ENCODE results near the gene CCNC.
A peak's percentile ranks its signal among the peaks of the same experiment; 100 is the strongest.

CCNC gene, protein sequence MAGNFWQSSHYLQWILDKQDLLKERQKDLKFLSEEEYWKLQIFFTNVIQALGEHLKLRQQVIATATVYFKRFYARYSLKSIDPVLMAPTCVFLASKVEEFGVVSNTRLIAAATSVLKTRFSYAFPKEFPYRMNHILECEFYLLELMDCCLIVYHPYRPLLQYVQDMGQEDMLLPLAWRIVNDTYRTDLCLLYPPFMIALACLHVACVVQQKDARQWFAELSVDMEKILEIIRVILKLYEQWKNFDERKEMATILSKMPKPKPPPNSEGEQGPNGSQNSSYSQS

DNA sequence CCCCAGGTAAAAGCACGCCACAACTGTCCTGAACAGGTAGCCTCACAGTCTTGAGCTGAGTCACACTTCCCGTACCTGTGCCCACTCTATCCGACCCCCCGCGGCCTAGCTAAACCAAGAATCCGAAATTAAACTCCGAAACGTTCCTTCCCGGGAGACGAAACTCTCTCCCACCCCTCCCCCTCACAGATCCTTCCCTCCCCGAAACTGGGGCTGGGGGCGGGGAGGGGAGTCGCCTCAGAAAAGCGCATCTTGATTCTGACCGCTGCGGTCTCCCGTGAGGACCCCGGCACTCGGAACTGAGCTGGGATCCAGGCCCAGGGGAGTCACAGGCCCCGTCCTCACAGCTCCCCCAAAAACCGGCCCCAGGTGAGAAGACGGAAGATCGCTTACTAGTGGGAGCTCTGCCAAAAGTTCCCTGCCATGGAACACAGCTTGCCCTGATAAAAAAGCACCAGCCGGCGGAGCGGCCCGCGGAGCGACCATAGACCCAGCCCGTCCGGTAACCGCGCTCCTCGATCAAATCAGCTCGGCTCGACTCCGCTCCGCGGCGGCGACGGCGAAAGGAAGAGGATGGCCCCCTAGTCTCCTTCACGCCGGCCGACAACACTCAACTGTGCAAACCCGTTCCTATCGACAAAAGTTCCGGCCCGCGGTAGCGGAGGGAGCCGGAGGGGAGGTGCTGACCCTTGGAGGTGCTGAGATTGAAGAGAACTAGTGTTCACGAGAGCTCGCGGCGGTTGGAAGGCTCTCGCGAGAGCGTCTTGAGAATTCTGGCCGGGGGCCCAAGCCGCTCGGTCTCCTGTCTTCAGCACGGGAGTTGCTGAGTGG, at the start of gene CCNC:
Gene CCNC (minus strand): TSS at position 558 of the 831 bp plus-strand sequence. CDS start 133 bp downstream, at position 425.
- H3K27ac ChIP-seq: peak within 1 kb of the TSS; percentile 88
- peak; percentile 86 for DNase-seq (ENCODE audit: low read depth, low spot score)

DNA sequence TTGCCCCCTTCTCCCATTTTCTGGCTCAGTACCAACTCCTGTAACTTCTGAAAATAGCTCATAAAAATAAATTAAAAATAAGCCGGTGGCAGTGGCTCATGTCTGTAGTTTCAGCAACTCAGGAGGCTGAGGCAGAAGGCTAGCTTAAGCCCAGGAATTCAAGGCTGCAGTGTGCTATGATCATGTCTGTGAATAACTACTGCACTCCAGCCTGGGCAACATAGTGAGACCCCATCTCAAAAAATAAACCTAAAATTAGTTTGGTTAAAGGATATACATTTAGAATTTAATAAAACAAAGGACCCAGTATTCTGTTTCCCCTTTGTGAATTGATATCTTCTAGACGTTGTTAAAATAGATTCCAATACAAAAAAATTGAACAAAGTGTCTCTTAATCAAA, 48.7 kb upstream of the CCNC start:
- H3K27ac ChIP-seq: no peak overlapping the region
- DNase-seq (ENCODE audit: low read depth, low spot score): no peak

DNA sequence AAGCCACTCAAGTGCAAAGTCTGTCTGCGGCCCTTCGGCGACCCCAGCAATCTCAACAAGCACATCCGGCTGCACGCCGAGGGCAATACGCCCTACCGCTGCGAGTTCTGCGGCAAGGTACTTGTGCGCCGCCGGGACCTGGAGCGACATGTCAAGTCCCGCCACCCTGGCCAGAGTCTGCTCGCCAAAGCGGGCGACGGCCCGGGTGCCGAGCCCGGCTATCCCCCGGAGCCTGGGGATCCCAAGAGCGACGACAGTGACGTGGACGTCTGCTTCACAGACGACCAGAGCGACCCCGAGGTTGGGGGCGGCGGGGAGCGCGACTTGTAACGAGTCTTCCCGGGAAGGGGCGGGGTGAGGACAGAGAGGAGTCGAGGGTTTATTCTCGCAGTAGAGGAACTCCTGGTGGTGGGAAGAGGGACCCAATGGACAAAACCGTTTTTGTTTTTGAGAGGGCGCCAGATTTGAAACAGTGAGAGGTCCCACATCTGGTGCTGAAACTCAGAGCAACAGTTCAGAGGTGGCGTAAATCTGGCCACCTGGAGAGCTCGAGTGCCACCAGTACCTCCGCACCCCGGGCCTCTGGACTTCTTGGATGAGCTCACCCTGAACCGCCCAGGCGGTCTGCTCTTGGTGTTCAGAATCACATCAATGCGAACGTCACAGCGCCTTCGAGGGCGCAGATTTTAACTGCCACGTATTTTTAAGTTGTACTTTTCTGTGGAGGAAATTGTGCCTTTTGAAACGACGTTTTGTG, 46.1 kb upstream of the CCNC start:
- no peak overlapping the region for H3K27ac ChIP-seq
- no peak for DNase-seq (ENCODE audit: low read depth, low spot score)

DNA sequence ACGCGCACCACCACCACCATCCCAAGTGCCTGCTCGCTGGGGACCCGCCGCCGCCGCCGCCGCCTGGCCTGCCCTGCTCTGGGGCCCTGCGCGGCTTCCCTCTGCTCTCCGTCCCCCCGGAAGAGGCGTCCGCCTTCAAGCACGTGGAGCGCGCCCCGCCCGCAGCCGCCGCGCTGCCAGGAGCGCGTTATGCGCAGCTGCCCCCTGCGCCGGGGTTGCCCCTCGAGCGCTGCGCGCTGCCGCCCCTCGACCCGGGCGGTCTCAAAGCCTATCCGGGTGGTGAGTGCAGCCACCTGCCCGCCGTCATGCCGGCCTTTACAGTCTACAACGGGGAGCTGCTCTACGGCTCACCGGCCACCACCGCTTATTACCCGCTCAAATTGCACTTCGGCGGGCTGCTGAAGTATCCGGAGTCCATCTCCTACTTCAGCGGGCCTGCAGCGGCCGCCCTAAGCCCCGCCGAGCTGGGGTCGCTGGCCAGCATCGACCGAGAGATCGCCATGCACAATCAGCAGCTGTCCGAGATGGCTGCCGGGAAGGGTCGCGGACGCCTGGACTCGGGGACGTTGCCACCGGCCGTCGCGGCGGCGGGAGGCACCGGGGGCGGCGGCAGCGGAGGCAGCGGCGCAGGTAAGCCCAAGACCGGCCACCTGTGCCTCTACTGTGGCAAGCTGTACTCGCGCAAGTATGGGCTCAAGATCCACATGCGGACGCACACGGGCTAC, 45.4 kb upstream of the CCNC start:
- no peak overlapping the region for H3K27ac ChIP-seq
- DNase-seq (ENCODE audit: low read depth, low spot score): no peak

DNA sequence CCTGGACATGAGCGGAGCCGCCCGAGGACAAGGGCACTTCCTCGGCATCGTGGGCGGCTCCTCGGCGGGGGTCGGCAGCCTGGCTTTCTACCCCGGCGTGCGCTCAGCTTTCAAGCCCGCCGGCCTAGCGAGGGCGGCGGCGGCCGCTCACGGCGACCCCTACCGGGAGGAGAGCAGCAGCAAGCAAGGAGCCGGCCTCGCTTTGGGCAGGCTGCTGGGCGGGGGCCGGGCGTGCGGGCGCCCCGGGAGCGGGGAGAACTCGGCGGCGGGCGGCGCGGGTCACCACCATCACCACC, 44.9 kb upstream of the CCNC start:
- H3K27ac ChIP-seq: no peak overlapping the region
- no peak for DNase-seq (ENCODE audit: low read depth, low spot score)

DNA sequence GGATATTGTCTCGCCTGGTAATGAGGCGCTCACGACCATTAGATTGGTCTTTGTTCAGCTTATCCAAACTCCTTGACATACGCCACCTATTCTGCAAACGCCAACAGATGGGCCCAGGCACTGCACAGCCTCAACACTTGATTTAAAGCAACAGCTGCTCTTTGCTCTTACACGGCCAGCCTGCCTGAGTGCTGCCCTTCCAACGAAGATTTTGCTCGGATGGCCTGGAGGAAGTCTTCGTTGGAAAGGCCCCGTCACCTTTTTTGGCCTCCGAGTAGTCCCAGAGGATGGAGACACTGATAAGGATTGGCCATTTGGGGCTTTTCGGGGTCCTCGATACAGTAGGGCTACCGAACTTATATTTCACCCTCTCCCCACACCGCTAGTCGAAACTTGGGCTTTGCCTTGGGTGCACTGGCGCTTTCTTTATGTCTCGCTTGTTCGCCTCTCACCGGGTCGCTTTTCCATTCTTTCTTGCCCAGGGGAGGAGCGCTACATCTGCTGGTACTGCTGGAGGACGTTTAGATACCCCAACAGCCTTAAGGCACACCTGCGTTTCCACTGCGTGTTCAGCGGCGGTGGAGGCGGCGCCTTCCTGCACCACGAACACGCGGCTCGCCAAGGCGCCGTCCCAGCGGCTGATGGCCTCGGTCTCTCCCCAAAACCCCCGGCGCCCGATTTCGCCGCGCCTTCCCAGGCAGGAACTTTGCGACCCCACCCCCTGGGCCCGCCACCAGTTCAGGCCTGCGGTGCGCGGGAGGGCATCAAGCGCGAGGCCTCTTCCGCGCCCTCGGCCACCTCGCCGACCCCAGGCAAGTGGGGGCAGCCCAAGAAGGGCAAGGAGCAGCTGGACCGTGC, 44.3 kb upstream of the CCNC start:
- DNase-seq (ENCODE audit: low read depth, low spot score): no peak
- H3K27ac ChIP-seq: no peak overlapping the region

DNA sequence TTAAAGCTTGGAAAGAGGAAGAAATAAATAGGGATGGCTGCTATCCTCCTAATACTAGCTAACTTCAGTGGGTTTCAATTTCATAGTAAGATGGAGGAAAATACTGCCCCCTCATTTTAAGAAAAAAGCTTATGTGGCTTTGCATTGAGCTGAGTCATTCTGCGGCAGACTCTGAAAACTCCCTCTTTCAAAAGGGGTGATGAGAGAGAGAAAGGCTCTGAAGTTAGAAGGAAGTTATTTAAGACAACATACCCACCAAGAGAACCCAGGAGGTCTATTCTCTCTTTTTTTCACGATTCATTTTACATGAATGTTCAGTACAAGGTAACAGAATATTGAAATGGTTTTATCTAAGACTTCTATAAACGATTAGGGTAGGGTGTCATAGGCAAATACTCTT, 42.7 kb upstream of the CCNC start:
- no peak for DNase-seq (ENCODE audit: low read depth, low spot score)
- H3K27ac ChIP-seq: no peak overlapping the region

DNA sequence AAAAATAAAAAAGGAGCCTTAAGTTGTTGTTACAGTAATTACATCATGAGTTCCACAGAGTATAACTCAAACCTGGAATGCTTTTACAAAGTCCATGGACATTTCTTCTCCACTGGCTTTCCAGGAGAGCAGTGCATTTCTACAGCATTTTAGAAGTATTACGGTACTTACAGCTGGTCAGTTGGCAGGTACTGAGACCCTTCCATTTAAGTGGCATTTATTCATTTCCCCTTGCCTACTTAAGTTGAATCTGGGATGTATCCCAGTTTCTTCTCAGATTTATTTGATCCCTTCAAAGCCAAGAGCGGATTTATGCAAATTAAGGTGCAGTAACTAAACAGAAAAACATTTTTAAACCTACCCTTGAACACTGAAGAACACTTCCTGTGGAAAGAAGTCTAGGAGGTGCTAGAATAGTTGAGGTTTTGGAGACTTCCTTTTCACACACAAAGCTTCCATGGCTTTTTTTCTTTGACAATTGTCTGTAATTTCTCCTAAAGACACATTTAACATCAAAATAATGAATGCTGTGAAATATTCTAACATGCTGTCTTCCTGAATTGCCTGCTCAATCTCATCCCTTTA, 41.5 kb upstream of the CCNC start:
- DNase-seq (ENCODE audit: low read depth, low spot score): no peak
- H3K27ac ChIP-seq: no peak overlapping the region

DNA sequence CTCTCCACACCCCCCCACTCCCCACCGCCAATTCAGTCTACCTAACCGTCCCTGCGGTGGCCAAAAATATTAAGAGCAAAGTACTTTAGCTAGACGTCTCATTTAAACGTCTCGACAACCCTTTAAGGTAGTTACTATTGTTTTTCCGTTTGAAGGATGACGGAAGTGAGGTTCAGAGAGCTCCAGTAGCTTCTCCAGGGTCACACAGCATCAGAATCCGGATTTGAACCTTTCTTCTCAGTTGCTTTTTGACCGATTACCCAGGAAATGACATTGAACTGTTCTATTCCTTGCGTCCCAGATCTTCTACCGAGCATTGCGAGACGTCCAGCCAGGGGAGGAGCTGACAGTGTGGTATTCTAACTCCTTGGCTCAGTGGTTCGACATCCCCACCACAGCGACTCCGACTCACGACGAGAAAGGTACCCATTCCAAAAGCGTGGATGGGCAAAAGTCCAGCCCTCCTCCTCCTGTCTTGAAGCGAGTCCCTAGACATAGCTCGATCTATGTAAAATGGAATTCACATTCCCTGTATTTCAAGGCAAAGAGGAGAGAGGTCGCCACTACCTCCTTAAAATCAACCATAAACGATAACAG, 40.5 kb upstream of the CCNC start:
- DNase-seq (ENCODE audit: low read depth, low spot score): no peak

DNA sequence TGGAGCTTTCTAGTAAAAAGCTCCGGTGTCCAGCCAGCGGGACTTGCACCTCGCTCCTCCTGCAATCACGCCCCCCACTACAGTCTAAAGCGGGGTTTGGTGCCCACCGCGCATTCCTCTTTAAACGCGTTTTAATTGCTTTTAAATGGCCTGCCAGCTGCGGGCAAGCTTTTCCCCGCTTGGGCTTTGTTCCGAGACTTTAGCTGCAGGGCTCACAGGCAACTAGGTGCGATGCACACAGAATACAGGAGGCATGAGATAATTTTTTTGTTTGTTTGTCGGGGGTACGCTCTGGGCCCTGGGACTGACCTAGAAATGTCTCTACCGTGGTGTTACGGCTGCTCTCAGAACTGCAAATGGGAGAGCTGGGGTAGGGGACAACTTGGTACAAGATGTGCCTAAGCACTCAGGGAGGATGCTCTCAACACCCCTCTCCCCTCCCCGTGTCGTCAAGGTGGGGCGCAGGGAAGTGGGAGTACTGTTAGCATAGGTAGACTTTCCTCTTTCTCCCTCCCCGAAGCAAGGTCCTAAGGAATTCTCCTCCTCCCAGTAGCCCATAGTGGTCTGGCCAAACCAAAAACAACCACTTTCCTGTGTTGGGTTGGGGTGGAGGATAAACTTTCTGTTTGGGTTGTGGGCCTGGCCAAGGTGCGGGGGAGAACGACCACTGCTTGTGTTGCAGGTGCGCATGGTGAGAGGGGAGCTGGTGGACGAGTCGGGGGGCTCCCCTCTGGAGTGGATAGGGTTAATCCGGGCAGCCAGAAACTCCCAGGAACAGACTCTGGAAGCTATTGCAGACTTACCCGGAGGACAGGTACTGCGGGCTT, 39.8 kb upstream of the CCNC start:
- DNase-seq (ENCODE audit: low read depth, low spot score): no peak
- H3K27ac ChIP-seq: no peak overlapping the region

More for the DNA sequence above, 40.5 kb upstream of the CCNC start:
- H3K27ac ChIP-seq: no peak overlapping the region

DNA sequence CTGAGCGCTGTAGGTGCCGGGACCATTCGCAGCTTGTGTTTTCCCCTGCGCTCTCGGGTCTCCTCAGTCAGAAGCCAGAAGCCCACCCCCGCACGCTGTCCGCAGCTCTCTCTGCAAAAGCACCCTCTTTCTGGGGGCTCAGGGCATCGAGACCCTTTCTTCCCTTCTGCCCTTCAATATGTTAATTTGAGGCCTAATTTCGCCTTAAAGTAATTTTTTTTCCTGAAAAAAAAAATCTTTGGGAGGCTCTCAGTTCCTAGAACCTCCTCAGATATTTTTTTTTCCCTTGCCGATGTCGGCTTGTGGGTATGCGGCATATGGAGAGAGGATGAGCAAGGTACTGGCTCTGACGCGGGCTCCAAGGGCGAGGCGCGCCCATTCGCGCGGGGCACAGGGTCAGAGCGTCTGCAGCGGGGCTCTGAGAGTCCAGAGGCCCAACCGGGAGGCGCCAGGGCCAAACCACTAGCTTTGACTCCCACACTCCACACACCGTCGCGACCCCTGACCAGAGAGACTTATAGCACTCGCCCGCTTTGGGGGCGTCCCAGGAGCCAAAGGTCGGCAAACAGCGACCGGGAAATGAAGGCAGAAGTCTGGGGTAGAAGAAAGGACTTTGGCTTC, 39.1 kb upstream of the CCNC start:
- no peak for DNase-seq (ENCODE audit: low read depth, low spot score)
- H3K27ac ChIP-seq: no peak overlapping the region

DNA sequence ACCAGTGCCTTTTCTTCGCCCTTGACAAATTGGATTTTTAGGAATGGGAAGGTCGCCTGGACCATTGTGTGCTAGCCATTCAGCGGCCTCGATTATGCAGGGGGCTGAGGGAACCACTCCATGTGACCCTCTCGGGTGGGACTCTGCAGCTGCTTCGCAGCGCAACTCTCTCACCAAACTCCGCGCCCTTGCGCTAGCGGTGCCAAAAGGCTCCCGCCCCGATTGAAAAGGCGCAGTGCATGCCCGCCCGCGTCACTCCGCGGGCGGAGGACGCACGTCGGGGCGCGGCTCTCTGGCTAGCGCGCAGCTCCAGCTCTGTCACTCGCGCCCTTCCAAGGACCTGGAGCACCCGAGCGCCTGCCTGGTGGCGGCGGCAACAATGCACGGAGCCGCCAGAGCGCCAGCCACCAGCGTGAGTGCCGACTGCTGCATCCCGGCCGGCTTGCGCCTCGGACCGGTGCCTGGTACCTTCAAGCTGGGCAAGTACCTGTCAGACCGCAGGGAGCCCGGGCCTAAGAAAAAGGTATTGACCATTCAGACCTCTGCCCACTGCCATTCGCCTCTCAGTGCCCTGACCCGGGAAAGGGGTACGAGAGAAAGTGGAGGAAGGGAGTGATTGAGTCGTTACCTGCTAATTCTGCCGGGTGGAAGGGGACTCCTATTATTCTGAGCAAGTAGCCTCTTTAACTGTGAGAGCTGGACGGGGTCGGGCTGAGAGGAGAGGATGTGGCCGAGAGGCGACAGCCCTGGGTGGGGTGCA, 38.4 kb upstream of the CCNC start, which contains the start of gene PRDM13:
Gene PRDM13 (plus strand): TSS at position 178 of the 760 bp plus-strand sequence. CDS start 202 bp downstream, at position 380.
- no peak for DNase-seq (ENCODE audit: low read depth, low spot score)
- no peak within 1 kb of the TSS for H3K27ac ChIP-seq

DNA sequence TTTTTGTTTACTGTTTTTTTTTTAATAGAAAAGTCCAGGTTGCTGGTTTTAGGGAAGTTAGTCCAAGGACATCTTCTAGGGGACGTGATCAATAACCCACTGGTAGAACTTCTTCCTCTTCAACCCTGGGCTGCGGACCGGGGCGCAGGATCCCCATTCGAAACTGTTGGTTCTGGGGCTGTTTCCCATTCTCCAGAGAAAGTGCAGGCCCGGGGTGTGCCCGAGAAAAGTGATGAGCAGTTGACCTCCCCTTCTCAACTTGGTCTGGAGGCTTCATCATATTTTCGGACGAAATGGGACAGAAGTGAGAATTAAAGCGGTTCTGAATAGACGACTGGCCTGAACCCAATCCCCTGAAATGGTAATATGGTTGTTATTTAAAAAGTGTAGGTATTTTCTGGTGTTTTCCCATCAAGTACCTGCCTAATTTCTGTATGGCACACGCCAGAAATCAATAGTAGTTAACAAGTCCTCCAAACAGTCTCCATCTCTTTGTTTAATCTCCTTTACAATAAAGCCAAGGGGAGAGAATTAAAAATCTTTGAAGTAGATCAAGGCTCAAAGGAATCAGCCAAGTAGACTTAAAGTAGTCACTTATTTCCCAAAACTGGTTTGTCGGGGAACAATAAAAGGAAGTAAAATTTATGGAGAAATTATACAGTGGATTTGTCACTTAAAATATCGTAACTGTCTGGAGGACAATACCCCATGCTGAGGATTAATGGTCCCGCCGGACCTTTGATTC, 37.6 kb upstream of the CCNC start:
- no peak for DNase-seq (ENCODE audit: low read depth, low spot score)
- H3K27ac ChIP-seq: no peak overlapping the region

DNA sequence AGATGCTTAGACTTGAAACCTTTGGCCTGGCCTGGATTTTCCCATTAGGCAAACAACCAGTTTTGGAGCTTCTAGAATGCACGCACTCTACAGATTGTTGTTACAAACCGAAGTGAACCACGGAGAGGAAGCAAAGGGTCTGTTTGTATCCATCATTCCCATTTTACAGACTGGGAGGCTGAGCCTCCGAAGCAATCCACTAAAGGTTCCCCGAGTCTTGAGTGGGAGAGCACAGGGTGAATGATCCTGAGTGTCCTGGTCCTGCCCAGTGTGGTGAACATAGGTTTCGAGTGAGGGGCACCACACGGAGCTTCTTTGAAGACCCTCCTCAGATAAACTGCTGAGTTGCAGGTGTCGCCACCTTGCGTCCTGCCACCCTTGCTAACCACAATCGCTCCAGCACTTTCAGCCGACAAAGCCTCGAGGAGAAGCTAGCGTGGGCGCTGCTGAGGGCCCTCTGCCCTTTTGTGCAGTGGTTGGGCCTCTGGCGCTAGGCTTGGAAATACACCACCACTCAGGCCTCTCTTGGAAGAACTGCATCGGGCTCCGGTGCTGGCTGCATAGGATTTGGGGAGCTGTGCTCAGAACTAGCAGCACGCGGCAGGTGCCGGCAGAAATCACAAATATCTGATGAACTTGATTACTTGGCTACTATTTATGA, 36.7 kb upstream of the CCNC start:
- DNase-seq (ENCODE audit: low read depth, low spot score): no peak

More for the DNA sequence above, 36.7 kb upstream of the CCNC start:
- no peak overlapping the region for H3K27ac ChIP-seq

All from epithelial cell of prostate (primary cell).